Fibroblast of the aortic adventitia (primary cell): ENCODE results near the gene CCR6. TPM values are rescaled to one million over a fixed set of nuclear protein-coding genes. Genes with fewer than 3 reads are reported as not detected.

Source experiments
- DNase-seq: peaks from one replicate; pipeline ENCODE4 v3.0.0-alpha.2; 2010; ENCODE audit warnings: low read depth
- H3K4me3 ChIP-seq: 2 replicates; pipeline ENCODE4 v1.5.1; 2011; ENCODE audit warnings: low read depth, mild to moderate bottlenecking, control low read depth, low read length, moderate library complexity
- CTCF ChIP-seq: IDR thresholded peaks from 2 replicates; pipeline ENCODE4 v1.5.1; 2011; ENCODE audit warnings: mild to moderate bottlenecking, low read length, control low read depth, inconsistent platforms; ENCODE audit not compliant: insufficient read depth
- total RNA-seq: library from RNA; depleted of rRNA; stranded (reverse); fragments of >200 nt; gene quantifications from 2 replicates; pipeline ENCODE4 v1.2.3, GENCODE V29; 2012; ENCODE audit warnings: low replicate concordance

CCR6 gene
- total RNA-seq, 1 donor = not detected

- no peak for TF ChIP-seq CTCF
- DNase-seq = no peak
Observed at GRCh38 chr6:167099707-167100106, 23.2 kb upstream of the CCR6 start.

GRCh38 chr6:167100241-167100674 is 22.6 kb upstream of the CCR6 start:
- no peak for TF ChIP-seq CTCF
- no peak for DNase-seq
- H3K4me3 ChIP-seq = no peak overlapping the region

More at GRCh38 chr6:167099707-167100106, 23.2 kb upstream of the CCR6 start:
- no peak overlapping the region for H3K4me3 ChIP-seq

- no peak for DNase-seq
- no peak for TF ChIP-seq CTCF
- no peak overlapping the region for H3K4me3 ChIP-seq
Observed at GRCh38 chr6:167102318-167102717, 20.6 kb upstream of the CCR6 start.

- H3K4me3 ChIP-seq = no peak overlapping the region
- DNase-seq = no peak
- TF ChIP-seq CTCF = no peak
Observed at GRCh38 chr6:167103041-167103891, 19.6 kb upstream of the CCR6 start.

- H3K4me3 ChIP-seq = no peak overlapping the region
- no peak for DNase-seq
- TF ChIP-seq CTCF = no peak
Observed at GRCh38 chr6:167104388-167104787, 18.5 kb upstream of the CCR6 start.

GRCh38 chr6:167105060-167105459 is 17.8 kb upstream of the CCR6 start:
- no peak overlapping the region for H3K4me3 ChIP-seq
- TF ChIP-seq CTCF = no peak
- no peak for DNase-seq
